GM21737 (cell line): Measurements from ENCODE around the gene TACC2.
"Not testable (repeated sequence)": the region's sequence is repeated elsewhere in the genome, so short reads cannot be mapped to it uniquely, and the experiment has no call there.

Experiments used
- ATAC-seq: cut with Tn5 transposase; IDR thresholded peaks from one replicate; pipeline ENCODE4 v1.9.1; 2021; ENCODE audit warnings: mild to moderate bottlenecking, moderate library complexity; ENCODE audit not compliant: unreplicated experiment

Gene TACC2

DNA sequence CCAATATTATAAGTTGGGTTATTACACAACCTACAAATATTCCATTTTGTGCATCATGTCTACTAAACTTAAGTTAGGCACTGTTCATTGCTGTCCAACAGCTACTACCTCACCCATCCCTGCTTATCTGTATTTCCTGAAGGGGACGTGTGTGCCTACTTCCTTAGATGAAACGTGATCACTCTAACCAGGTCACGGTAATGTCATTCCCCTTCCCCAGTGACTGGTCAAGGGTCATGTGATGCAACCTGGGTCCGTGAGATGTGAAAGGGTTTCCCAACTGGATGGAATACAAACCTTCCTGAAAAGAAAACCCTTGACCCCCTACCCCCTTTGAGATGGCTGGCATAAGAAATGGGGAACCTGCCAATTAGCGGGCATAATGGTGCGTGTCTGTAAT lies 12.4 kb upstream of the TACC2 start:
- no peak for ATAC-seq

DNA sequence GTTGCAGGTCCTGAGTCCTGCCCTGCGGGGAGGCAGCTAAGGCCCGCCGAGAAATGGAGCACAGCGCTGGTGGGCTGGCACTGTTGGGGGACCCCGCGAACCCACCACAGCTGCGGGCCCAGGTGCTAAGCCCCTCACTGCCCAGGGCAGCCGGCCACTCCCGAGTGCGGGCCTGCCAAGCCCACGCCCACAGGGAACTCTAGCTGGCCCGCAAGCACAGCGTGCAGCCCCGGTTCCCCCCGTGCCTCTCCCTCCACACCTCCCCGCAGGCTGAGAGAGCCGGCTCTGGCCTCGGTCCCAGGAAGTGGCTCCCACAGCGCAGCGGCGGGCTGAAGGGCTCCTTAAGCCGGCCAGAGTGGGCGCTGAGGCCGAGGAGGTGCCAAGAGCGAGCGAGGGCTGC lies 10.5 kb upstream of the TACC2 start:
- no peak for ATAC-seq

DNA sequence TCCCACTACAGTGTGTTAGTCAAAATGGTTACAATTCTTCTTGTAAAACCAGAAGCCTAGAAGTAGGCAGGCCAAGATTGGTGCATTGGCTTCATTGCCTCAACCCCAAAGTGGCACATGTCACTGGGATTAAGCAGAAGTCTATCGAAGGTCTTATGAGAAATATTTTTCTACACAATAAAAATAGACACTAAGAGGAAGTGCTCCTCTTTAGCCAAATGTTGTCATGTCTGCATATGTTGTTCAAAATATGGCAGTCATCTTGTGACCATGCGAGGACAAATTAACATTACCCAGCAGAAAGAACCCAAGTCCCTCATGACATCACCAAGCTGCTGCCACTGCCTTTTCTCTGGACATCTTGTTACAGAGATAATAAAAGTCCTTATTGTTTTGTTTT lies 7.6 kb upstream of the TACC2 start:
- ATAC-seq: no peak

DNA sequence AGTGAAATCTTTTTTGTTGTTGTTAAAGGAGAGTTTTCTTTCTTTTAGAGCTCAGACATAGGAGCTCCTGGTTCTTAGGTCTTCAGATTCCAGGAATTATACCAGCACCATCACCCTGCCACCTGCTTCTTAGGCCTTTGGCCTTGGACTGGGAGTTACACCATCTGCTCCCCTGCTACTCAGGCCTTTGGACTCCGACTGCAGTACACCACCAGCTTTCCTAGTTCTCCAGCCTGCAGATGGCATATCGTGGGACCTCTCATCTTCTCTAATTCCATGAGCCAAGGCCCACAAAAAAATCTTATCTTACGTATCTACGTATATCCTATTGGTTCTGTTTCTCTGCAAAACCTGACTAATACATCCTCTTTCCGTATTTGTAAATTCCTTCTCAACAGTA lies 5.1 kb upstream of the TACC2 start:
- ATAC-seq: no peak

DNA sequence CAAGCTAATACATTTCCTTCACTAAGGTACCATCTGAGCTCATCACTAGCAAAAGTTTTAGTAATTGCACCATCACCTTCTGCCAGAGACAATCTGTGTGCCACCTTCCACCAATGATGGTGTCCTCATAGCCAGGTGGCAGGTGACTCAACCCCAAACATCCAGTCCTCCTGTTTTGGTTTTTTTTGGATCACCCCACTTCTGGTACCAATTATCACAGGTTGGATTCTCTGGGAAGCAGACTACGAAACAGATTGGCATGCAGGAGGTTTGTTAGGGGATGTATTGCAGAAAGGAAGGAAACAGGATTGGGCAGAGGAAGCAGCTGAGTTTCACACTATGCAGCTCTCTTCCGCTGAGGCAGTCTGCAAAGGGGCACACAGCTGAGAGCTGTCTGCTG lies 4.5 kb upstream of the TACC2 start:
- no peak for ATAC-seq

DNA sequence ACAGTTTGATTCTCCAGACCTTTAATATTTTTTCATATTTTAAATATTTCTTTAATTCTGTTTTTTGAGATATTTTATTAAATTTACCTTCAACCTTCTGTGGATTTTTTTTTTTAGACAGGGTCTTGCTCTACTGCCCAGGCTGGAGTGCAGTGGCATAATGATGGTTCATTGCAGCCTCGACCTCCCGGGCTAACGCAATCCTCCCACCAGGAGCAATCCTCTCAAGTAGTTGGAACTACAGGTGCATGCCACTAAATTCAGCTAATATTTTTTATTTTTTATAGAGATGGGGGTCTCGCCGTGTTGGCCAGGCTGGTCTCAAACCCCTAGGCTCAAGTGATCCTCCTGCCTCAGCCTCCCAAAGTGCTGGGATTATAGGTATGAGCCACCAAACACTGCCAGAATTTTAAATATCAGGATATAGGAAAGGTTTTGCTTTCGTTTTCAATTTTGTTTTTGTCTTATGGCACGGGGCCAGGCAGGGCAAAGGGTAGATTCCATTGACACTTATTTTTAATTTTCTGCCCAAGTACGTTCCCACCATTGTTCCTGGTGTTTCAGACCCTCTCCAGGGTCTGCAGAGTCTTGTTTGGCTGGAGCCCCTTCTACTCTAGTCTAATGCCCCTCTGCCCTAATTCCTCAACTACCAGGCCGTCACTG lies 1.2 kb downstream of the TACC2 start:
- no peak for ATAC-seq

DNA sequence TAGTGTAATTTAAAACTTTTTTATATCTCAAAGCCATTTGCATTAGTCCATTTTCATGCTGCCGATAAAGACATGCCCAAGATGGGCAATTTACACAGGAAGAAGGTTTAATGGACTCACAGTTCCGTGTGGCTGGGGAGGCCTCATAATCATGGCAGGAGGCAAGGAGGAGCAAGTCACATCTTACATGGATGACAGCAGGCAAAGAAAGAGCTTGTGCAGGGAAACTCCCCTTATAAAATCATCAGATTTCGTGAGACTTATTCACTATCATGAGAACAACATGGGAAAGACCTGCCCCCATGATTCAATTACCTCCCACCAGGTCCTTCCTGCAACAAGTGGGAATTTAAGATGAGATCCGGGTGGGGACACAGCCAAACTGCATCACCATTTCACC lies 2.8 kb downstream of the TACC2 start:
- not testable (repeated sequence) for ATAC-seq

DNA sequence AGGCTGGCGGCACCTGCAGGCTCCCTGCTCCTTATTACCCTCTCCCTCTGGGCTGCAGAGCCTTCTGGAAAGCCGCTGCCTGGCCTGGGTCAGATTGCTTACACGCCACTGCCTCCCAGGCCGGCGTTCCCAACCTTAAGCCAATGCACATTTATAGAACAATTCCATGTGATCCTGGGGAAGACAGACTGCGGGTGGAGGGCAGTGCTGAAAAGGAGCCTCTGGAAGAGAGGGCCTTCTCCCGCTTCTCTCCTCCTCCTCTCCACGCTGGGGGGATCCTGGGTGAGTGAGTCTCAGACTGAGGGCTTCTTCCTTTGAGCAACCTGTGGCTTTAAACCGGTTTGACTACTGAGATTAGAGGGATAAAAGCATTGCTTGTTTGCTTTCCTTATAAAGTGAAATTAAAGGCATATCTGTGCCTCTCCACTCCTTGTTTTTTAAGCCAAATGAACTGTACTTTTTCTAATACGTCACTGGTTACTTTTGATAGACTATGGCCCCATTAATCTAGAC lies 5.5 kb downstream of the TACC2 start:
- ATAC-seq: no peak

DNA sequence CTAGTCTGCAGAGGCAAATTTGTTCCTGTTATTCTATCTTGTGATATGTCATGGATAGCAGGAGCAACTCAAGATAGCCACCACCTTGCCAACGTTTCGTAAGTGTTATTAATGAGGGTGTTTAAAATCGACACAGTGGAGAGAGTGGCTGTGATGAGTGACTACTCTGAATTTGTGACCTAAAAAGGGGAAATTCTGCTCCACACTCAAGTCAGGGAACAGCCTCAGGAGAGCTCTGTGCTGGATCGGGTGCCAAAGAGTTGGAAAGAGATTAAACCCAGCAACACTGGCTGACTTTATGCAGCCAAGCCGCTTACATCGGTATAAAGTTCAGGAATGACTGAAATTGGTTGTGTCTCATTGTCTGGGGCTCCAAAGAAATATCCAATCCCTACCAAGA lies 9.5 kb downstream of the TACC2 start:
- no peak for ATAC-seq

DNA sequence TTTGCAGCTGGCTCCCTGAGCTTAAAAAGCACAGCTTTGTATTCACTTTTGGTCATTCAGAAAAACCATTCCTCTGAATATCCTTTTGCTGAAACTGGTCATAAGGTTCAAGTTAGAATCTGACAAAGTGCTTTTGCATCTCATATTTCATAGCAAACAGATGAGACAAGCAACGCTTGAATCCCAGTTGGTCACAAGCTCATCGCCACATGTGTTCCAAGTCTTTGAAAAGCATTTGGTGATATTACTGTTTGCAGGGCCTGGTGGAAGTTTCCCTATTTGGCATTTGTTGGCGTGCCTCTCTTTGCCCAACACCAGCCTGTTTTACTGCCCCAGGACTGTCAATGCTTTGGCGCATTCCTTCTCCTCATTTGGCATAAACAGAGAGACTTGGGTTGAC lies 10.3 kb downstream of the TACC2 start:
- ATAC-seq: no peak

DNA sequence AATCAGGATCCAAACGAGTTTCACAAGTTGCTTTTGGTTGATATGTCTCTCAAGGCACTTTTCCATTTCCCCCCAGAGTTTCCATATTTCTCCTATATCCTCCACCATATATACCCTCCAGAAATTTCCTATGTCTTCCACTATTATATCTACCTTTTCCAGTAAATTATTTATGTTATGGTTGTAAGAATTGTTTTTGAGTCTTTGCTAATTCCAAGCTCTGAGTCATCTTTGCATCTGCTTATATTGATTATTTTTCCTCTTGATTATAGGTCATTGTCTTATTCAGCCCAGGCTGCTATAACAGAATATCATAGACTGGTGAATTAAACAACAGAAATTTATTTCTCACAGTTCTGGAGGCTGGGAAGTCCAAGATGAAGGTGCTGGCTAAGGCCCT lies 12.7 kb downstream of the TACC2 start:
- ATAC-seq: no peak

DNA sequence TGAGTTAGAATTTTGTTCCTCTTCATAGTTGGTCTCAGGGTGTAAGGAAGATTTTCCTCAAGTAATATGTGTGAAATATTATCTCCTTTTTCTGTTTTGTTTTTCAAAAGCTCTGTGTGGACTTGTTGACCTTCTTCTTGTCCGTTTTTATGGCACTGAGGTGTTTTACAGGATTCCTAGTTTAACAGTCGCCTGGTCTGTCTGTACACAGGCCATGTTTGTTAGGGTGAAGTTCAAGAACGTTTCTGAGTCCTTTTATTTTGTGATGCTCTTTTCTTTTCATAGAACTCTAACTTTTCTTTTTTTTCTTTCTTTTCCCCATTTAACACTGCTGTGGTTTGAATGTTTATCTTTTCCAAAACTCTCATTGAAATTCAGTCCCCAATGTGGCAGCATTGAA lies 18.5 kb downstream of the TACC2 start:
- no peak for ATAC-seq

DNA sequence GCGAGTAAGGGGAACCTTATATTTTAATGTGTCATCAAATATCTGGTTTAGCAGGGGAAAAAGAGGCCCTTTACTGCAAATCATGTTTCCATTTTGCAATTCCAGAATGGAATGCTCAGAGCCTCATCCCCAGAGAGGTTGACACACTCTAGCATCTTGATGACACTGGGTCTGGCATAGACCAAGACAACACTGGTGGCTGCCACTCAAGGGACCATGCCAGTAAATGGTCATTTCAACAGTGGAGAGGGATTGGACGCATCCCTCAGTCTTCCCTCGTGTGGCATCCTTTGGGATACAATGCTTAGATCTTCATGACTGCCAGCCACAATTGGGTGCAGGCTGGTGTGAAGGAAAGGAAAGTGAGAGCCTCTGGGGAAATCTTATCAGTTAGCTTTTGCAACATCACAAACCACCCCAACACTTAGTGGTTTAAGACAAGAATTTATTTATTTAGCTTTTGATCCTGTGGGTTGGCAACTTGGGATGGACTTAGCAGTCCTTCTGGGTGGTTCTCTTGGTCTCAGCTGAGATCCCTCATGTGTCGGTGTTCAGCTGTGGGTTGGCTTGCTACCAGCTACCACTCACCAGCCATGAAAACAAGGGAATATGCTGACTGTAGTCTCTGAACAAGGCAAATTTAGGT lies 21.6 kb downstream of the TACC2 start:
- ATAC-seq: no peak

DNA sequence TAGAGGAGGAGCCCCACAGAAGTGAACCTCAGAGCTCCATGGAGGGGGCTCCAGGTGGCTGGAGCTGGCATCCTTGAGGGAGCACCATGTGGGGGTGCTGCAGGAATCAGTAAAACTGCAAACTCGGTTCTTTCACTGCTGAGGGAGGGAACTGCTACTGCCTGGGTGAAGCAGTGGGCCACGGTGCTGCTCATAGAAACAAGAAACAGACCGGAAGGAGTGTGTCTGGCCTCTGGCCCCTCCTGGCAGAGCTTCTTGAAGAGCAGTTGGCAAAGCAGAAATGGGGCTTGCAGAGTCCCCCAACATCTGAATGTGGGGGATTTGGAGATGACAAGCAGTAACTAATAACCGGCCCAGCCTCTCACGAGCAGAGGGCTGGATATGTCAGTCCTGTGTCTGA lies 23.8 kb downstream of the TACC2 start:
- no peak for ATAC-seq

DNA sequence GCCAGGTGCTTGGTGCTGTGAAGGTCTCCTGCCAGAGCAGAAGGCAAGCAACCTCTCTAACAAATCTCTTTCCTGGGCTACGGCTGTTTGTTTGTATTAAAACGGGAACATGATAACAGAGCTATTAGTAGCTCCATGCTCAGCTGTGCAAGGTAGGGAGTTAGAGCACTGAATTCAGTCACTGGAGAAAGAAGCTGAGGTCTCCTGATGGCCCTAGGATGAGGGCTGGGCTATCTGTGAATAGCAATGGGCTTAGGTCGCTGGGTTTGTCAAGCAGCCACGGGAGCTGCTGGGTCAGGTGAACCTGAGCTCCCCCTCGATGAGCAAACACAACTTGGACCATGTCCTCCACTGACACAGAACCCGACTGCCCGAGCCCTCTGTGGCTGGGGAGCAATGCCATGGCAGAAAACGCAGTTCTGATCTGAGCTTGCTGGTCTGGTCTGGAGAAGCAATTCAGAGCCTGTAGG lies 24.4 kb downstream of the TACC2 start:
- ATAC-seq: no peak

DNA sequence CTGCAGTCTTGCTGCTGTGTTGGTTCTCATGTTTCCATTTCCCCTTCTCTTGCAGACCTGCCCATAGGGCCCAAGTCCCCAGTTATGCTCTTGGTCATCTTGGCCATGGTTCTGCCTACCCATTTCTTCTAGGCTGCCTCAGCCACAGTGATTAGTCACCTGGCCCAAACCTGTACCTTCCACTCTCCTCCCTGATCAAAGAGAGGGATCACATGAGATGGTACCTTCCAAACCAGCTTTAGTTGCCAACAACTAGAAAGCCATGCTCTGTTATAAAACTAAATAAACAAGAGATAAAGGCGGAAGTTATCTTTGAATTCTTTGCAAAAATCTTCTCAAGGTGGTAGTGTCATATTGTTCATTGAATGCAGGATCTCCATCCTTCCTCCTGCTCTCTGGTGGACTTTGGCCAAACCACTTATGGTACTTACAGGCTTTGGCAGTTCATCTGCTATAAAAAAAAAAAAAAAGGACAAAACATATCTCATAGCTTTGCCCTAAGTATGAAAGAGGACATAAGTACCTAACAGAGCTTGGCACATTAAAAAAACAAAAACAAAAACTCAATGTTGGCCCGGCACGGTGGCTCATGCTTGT lies 25.8 kb downstream of the TACC2 start:
- no peak for ATAC-seq

DNA sequence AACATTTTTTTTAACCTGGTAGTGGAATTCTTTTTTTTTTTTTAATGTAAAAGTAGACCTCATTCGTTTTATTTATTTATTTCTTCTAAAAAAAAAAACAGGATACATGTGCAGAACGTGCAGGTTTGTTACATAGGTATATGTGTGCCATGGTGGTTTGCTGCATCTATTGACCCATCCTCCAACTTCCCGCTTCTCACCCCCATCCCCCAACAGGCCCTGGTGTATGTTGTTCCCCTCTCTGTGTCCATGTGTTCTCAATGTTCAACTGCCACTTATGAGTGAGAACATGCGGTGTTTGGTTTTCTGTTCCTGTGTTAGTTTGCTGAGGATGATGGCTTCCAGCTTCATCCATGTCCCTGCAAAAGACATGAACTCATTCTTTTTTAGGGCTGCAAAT lies 29.0 kb downstream of the TACC2 start:
- not testable (repeated sequence) for ATAC-seq

DNA sequence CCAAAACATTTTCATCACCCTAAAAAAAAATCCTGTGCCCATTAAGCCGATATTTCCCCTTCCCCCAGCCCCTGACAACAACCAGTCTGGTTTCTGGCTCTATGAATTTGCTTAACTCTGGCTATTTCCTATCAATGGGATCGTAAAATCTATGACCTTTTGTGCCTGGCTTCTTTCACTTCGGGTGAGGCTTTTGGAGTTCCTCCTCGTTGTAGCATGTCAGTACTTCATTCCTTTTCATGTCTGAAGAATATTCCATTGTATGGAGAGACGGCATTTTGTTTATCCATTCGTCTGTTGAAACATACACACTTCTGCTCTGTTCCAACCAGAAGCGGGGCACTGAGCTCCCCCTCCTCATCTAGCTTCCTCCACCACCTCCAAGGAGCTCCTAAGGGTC lies 29.5 kb downstream of the TACC2 start:
- no peak for ATAC-seq

DNA sequence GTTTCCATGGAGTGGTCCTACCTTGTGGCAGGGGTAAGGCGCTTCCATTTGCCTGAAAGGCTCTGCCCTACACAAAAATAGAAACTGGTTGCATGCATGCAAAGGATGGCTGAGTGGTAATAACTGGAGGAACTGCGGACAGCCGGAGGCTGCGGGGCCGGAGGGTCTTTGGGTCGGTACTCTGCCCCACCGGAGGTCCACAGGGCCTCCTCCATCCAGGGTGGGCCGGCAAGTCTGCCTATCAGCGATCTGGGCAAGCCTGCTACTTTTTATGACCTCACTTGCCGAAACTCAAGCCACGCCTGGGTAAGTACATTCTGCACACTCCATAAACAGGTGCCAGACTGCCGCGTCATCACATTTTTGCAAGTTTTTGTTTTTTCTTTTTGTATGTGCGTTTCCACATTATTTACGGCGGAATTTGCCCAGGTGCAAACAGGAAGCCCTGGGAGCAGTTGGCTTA lies 30.0 kb downstream of the TACC2 start:
- no peak for ATAC-seq

DNA sequence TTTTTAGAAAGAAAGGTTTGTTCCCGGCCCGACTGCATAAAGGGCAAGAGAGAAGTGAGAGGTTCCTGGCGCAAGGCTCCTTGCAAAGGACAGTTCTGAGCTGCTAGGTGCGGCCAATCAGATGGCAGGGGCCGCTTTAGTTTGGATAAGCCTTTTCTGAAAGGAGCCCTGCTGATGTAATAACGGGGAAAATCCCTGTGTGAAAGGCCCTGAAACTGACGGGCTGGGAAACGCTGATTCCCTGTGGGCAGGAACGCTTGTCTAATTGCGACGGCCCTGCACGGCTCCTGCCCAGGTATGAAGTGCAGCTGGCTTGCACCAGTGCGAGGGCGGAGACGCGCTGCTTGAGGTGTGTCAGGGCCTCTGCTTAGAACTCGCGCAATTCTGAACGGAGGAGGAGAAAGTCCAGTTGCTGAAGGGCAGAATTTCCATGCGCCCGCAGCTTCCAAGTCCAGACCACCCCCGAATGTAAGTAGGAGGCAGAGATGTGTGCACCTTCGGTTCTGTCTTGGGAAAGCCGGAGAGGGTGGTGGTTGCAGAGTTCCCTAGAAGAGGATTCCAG lies 30.5 kb downstream of the TACC2 start:
- no peak for ATAC-seq

DNA sequence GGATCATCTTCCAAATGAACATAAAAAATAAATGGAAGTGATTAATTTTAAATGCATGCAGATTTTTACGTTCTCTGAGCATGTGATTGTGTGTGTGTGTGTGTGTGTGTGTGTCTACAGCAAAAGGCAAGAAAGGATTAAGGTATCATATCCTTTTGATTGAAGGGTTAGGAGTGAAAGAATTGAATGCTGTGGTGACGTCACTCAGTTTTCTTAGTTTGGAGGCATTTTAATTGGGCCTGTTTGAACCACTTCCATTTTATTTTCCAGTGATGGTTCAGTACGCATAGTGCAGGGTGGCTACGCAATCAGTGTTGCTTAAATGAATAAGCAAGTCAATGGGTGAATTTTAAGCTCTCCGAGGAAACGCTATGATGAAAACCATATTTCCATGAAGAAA lies 31.3 kb downstream of the TACC2 start:
- no peak for ATAC-seq

DNA sequence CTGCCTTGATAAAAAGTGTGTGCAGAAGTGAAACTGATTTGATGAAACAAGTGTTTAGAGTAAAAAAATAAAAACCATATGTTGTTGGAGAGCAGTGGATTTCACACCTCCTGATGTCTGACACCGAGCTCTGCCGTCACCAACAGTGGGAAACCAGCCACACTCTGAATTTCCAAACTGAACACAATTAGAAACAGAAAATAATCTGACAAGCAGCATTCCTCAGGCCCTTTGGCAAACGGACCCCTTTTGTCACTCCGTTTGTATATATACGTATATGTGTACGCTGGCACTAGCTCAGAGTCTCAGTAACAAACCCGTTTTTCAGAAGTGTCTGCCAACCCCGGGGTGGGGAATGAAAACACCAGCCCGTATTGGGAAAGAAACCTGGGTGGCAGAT lies 32.4 kb downstream of the TACC2 start:
- ATAC-seq: no peak
